OCI-LY7 (cell line): ENCODE results near the gene PHACTR1. TPM values are rescaled to one million over a fixed set of nuclear protein-coding genes. Genes with fewer than 3 reads are reported as not detected.
"Not testable (repeated sequence)": the region's sequence is repeated elsewhere in the genome, so short reads cannot be mapped to it uniquely, and the experiment has no call there.

Experiments used
- BruUV-seq: library from RNA; stranded (reverse); fragments of 400-500 nt; replicated peaks from 2 replicates; lab custom pipeline; 2021; lab: Mats Ljungman, UMichigan
- CTCF ChIA-PET: fragments of 300-600 bp; sonication (Branson Sonifier 250); formaldehyde crosslinking; loops from one replicate; lab custom pipeline; 2022; ENCODE audit warnings: antibody characterized with exemption; ENCODE audit not compliant: unreplicated experiment; lab: Charles Lee
- POLR2A ChIA-PET: fragments of 300-600 bp; sonication (Branson Sonifier 250); formaldehyde crosslinking; loops from one replicate; lab custom pipeline; 2022; ENCODE audit warnings: antibody characterized with exemption; lab: Charles Lee
- DNase-seq: peaks from one replicate; pipeline ENCODE4 v3.0.0-alpha.2; 2015; ENCODE audit warnings: low spot score
- H2AFZ ChIP-seq: fragments of 200-600 bp; sonication (generic), shearing (Covaris generic); 2 replicates; pipeline ENCODE4 v1.6.1; 2014; ENCODE audit warnings: mild to moderate bottlenecking, antibody characterized with exemption, low read length, moderate library complexity
- H3K27ac ChIP-seq: fragments of 200-600 bp; sonication (generic); 2 replicates; pipeline ENCODE4 v1.5.1; 2014; ENCODE audit warnings: mixed run types, low read depth, mild to moderate bottlenecking, moderate library complexity, low read length, inconsistent platforms; ENCODE audit not compliant: poor library complexity, severe bottlenecking
- H3K36me3 ChIP-seq: fragments of 200-600 bp; sonication (generic); 2 replicates; pipeline ENCODE4 v1.6.1; 2014; ENCODE audit warnings: mild to moderate bottlenecking, antibody characterized with exemption, low read length, moderate library complexity, mixed read lengths; ENCODE audit not compliant: insufficient read depth
- H3K4me1 ChIP-seq: fragments of 200-600 bp; sonication (generic); 2 replicates; pipeline ENCODE4 v1.5.1; 2014; ENCODE audit warnings: mild to moderate bottlenecking, low read length; ENCODE audit not compliant: insufficient read depth, poor library complexity, severe bottlenecking
- H3K4me2 ChIP-seq: fragments of 200-600 bp; sonication (generic); 2 replicates; pipeline ENCODE4 v1.6.1; 2014; ENCODE audit warnings: mild to moderate bottlenecking, low read length
- H3K4me3 ChIP-seq: fragments of 200-600 bp; sonication (generic); 2 replicates; pipeline ENCODE4 v1.5.1; 2014; ENCODE audit warnings: mild to moderate bottlenecking, low read depth, low read length; ENCODE audit not compliant: poor library complexity, severe bottlenecking
- H3K79me2 ChIP-seq: fragments of 200-600 bp; sonication (generic); 2 replicates; pipeline ENCODE4 v1.6.1; 2016; ENCODE audit warnings: low read depth, mild to moderate bottlenecking, low read length, moderate library complexity, mixed read lengths; ENCODE audit not compliant: insufficient read depth
- H3K9me2 ChIP-seq: fragments of 200-600 bp; sonication (generic); 2 replicates; pipeline ENCODE4 v1.6.1; 2016; ENCODE audit warnings: mild to moderate bottlenecking, low read length, mixed read lengths; ENCODE audit not compliant: insufficient read depth
- H3K9me3 ChIP-seq: fragments of 200-600 bp; sonication (generic); 2 replicates; pipeline ENCODE4 v1.6.1; 2014; ENCODE audit warnings: mild to moderate bottlenecking, mixed run types, low read length, mixed read lengths
- H4K20me1 ChIP-seq: fragments of 200-600 bp; sonication (generic); 2 replicates; pipeline ENCODE4 v1.6.1; 2014; ENCODE audit warnings: mild to moderate bottlenecking, antibody characterized with exemption, low read length, moderate library complexity, mixed read lengths; ENCODE audit not compliant: insufficient read depth
- CTCF ChIP-seq: fragments of 200-600 bp; sonication (generic); conservative IDR thresholded peaks from 2 replicates; pipeline ENCODE4 v1.5.1; 2014; ENCODE audit warnings: mild to moderate bottlenecking, antibody characterized with exemption, low read length, moderate library complexity, mixed read lengths
- EZH2phosphoT487 ChIP-seq: fragments of 200-600 bp; sonication (generic); IDR thresholded peaks from 2 replicates; pipeline ENCODE4 v1.6.1; 2018; ENCODE audit warnings: low read depth, borderline replicate concordance, mild to moderate bottlenecking, mixed run types, antibody characterized with exemption, low read length, moderate library complexity, mixed read lengths
- intact Hi-C: fragments of 100-400 bp; cut with micrococcal nuclease; formaldehyde crosslinking; loops from one replicate; pipeline ENCODE4 v1.10.0; 2022; ENCODE audit not compliant: unreplicated experiment
- total RNA-seq, 2 experiments: library from RNA; depleted of rRNA in 1 of 2; stranded (reverse); fragments of >200 nt in 1 of 2; shearing (Covaris generic) in 1 of 2; gene quantifications; 2 replicates each; pipeline ENCODE4 v1.2.3, GENCODE V29; 2014 to 2022

Gene PHACTR1
- total RNA-seq, 2 experiments from 2014 or later, result 25.1 to 46.6 TPM

GRCh38 chr6:13315896-13316295, 599.3 kb downstream of the PHACTR1 start:
- H3K79me2 ChIP-seq, result no peaks in the 10 kb centered on the region
- no peak overlapping the region for H3K27ac ChIP-seq
- H4K20me1 ChIP-seq, result no peaks in the 10 kb centered on the region
- peaks cover 73% of the 10 kb centered on the region for H3K36me3 ChIP-seq
- H3K4me3 ChIP-seq, result no peak overlapping the region
- DNase-seq, result no peak
- H3K4me1 ChIP-seq, result peaks cover 16% of the 10 kb centered on the region
- ChIA-PET POLR2A (interaction anchor here (1.6 kb wide), 1 partner anchor 12 kb away, joined by 6 read pairs; the partner anchor contains the start of gene TBC1D7), CTCF (no interaction called here)
- BruUV-seq, result no TSS peak
- H3K9me3 ChIP-seq, result no peaks in the 10 kb centered on the region
- H3K4me2 ChIP-seq, result no peak overlapping the region
- intact Hi-C loops, result no loop called here
- no peak for TF ChIP-seq CTCF
- H2AFZ ChIP-seq, result no peak overlapping the region
- H3K9me2 ChIP-seq, result no peaks in the 10 kb centered on the region

GRCh38 chr6:13318821-13319220, 602.3 kb downstream of the PHACTR1 start:
- Histone ChIP-seq H3K79me2 (no peaks in the 10 kb centered on the region), H2AFZ (no peak overlapping the region), H3K4me3 (no peak overlapping the region), H3K9me3 (no peaks in the 10 kb centered on the region), H3K9me2 (no peaks in the 10 kb centered on the region), H4K20me1 (no peaks in the 10 kb centered on the region), H3K27ac (no peak overlapping the region), H3K4me1 (peaks cover 3% of the 10 kb centered on the region), H3K36me3 (peaks cover 84% of the 10 kb centered on the region), H3K4me2 (no peak overlapping the region)
- DNase-seq, result no peak
- no peak for TF ChIP-seq CTCF
- no peak for TF ChIP-seq EZH2phosphoT487
- ChIA-PET POLR2A (interaction anchor here (0.8 to 1.6 kb wide), 2 partner anchors 8 to 12 kb away, joined by 3 read pairs; no protein-coding TSS in a partner anchor), CTCF (no interaction called here)
- BruUV-seq, result no TSS peak
- intact Hi-C loops, result no loop called here

GRCh38 chr6:13319891-13320564, 603.5 kb downstream of the PHACTR1 start:
- ChIA-PET CTCF (no interaction called here), POLR2A (interaction anchor here (0.6 to 0.7 kb wide), 3 partner anchors 22 to 52 kb away, joined by 3 read pairs; no protein-coding TSS in a partner anchor)
- Histone ChIP-seq H3K4me1 (no peaks in the 10 kb centered on the region), H3K27ac (no peak overlapping the region), H4K20me1 (no peaks in the 10 kb centered on the region), H3K4me2 (no peak overlapping the region), H3K9me2 (no peaks in the 10 kb centered on the region), H3K9me3 (no peaks in the 10 kb centered on the region), H3K4me3 (no peak overlapping the region), H3K36me3 (peaks cover 79% of the 10 kb centered on the region), H3K79me2 (no peaks in the 10 kb centered on the region), H2AFZ (no peak overlapping the region)
- DNase-seq, result no peak
- intact Hi-C loops, result no loop called here
- no peak for TF ChIP-seq CTCF
- no peak for TF ChIP-seq EZH2phosphoT487
- BruUV-seq, result no TSS peak

- peak overlapping the region; percentile 98; the same call in 1 of the 2 replicates for H3K4me2 ChIP-seq
- CTCF ChIA-PET, H3K9me2 ChIP-seq, POLR2A ChIA-PET, DNase-seq, H4K20me1 ChIP-seq, H2AFZ ChIP-seq, BruUV-seq, H3K4me3 ChIP-seq, H3K27ac ChIP-seq, H3K9me3 ChIP-seq: not testable (repeated sequence)
- peaks cover 22% of the 10 kb centered on the region for H3K4me1 ChIP-seq
- intact Hi-C loops, result loop anchor here (2.0 to 5.0 kb wide), 2 partner anchors 21 to 486 kb away; partner anchors contain the start of gene MCUR1
- peaks cover 31% of the 10 kb centered on the region for H3K36me3 ChIP-seq
- H3K79me2 ChIP-seq, result peaks cover 15% of the 10 kb centered on the region; the same call in 1 of the 2 replicates
Measured at GRCh38 chr6:13326031-13326586, 609.5 kb downstream of the PHACTR1 start.
